Frontal cortex (tissue), 4 donors: ENCODE data around the gene ATG4C. TPM values are rescaled to one million over a fixed set of nuclear protein-coding genes. Genes with fewer than 3 reads are reported as not detected.
A peak's percentile ranks its signal among the peaks of the same experiment; 100 is the strongest.
"Not testable (repeated sequence)": the region's sequence is repeated elsewhere in the genome, so short reads cannot be mapped to it uniquely, and the experiment has no call there.

Experiments
- DNase-seq, 2 donors: peaks; one replicate each; pipeline ENCODE4 v3.0.0; 2012; ENCODE audit warnings: low spot score in 2 of 2
- FAIRE-seq: peaks from 2 replicates; lab custom pipeline; 2012; peaks lifted over from hg19 to GRCh38; lab: Jason Lieb, UNC
- total RNA-seq: library from RNA; depleted of rRNA; stranded (reverse); fragments of >200 nt; gene quantifications from one replicate; pipeline ENCODE4 v1.2.3, GENCODE V29; 2014
- donor health status: control.
- donor health status: control.
- donor health status: control.

The ATG4C gene, protein sequence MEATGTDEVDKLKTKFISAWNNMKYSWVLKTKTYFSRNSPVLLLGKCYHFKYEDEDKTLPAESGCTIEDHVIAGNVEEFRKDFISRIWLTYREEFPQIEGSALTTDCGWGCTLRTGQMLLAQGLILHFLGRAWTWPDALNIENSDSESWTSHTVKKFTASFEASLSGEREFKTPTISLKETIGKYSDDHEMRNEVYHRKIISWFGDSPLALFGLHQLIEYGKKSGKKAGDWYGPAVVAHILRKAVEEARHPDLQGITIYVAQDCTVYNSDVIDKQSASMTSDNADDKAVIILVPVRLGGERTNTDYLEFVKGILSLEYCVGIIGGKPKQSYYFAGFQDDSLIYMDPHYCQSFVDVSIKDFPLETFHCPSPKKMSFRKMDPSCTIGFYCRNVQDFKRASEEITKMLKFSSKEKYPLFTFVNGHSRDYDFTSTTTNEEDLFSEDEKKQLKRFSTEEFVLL
- total RNA-seq = 34.2 TPM

DNA sequence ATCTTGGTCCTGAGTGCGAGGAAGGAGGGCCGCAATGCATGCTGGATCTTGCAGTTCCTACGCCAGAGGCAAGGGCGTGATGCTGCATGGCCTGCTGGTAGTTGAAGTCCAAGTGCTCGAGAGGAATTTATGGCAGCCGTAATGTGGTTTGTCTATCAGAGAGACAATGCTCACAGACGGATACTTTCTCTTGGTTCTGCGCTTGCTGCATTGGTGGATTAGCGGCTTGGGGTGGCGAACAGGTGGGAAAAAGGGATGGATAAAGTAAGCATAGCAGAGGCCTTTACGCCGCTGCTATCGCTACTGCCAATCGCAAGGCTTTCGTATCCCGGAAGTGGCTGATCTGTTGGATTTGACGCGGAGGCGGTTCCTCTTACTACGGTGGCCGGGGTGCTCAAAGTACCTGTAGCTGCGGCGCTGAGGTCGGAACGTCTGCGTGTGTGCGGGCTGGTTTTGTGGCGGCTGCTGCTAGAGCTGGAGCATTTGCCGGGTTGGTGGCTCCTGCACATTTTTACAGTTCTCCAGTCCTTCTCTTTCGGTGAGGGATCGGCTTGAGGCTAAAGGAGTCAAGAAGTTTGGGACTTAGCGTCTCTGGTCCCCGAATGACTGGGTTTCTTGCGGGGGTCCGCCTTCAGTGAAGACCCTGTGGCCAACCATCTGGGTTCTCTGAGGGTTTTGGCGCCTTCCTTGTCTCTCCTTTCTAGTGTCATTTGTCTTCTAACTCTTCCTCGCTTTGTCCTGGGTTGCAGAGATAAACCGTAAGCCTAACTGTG is at the start of gene ATG4C:
TSS of gene ATG4C (plus strand) at position 397 of the 773 bp plus-strand sequence. CDS start 19,655 bp downstream, outside the sequence.
- DNase-seq = peak; percentile 72 to 85
- FAIRE-seq = no peak

DNA sequence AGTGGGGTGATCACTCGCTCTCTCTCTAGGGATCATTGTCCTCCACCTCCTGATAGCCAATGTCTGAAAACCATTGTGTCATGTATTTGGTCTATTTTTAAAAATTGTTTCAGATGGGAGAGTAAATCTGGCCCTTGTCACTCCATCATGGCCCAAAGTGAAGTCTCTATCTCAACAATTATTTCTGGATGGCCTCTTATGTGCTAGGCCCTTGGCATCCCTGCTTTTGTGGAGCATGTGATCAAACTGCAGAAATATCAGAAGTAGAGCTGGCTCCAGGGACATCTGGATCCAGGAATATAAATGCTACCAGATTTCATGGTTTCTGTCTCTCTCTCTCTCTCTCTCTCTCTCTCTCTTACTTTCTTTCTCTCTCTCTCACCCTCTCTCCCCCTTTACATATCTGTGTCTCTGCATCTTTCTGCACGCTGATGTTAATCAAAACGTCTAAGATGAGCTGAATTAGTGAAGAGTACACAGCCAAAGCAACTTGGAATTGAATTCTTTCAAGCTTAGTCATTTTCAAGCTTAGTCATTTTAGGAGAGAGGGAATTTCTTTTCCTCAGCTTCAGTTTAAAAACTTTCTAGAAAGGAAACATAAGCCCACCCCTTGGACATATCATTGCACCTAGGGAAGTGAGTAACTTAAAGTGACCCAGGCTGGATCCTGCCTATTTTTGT is 48.3 kb upstream of the ATG4C start:
- DNase-seq (no peak), FAIRE-seq (no peak)

DNA sequence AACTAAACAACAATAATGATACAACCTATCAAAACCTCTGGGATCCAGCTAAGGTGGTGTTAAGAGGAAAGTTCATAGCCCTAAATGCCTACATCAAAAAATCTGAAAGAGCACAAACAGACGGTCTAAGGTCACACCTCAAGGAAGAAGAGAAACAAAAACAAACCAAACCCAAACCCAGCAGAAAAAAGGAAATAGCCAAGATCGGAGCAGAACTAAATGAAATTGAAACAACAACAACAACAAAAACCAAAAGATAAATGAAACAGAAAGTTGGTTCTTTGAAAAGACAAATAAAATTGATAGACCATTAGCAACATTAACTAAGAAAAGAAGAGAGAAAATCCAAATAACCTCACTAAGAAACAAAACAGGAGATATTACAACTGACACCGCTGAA is 43.2 kb upstream of the ATG4C start:
- not testable (repeated sequence) for DNase-seq, FAIRE-seq

DNA sequence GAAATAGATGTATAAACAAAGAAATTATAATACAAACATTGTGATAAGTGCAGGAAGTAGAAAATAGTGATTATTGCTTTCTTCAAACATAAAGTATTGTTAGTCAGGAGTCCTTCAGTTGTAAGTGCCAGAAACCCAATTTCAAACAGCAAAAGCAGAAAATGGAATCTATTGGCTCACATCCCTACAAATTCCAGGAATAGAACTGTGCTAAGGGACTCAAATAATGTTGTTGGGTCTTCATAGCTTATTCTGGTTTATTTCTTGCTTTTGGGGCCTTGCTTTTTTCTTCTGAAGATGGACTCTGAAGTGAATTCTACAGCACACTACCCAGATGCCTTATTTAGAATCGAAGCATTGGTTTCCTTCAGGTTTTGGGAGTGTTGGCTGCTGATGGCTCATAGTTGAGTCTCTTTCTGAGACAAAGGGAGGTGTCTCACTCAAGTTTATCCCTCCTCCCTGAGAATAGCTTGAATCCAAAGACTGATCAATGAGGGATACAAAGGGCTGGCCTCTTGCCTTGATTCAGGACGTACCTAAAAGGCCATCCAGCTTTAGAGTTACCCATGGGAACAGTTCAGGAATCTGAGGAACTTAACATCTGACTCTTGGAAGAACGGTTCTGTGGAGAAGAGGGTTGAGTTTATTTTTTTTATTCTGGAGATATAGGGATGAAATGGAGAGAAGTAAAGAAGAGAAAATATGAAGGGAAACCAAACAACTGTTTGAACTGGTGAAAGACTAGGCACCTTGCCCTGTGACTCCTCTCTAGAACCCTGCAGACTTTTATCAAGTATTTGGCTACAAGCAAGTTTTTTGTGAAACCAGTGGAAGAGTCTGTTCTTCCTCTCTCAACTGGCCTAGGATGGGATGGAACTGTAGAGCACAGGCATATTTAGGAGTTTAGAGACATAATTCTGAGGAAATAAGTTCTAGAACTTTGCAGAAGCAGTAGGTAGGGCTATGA is 39.0 kb upstream of the ATG4C start:
- DNase-seq (no peak), FAIRE-seq (no peak)

DNA sequence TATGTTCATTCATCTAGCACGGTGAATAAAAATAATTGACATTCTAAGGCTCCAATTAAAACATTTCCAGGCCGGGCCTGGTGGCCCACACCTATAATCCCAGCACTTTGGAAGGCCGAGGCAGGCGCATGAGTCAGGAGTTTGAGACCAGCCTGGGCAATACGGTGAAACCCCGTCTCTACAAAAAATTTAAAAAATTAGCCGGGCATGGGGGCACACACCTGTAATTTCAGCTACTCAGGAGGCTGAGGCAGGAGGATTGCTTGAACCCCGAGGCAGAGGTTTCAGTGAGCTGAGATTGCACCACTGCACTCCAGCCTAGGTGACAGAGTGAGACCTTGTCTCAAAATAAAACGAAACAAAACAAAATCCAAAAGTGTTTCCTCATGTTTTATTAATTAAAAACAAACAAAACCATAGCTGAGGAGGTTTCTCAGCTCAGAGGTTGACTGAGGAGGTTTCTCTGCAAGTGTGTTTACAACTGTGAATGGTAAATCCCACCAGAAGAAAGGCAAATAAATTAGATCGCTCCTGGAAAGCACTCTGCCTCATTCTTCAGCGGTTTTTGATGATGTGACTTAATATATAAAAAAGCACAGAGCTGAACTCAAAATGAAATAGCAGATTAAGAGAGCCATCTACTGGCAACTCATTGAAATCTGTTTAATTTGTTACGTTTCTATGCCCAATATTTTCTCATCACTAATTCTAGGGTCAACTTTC is 37.7 kb upstream of the ATG4C start:
- FAIRE-seq (peak; percentile 89), DNase-seq (peak; percentile 44 to 47)

DNA sequence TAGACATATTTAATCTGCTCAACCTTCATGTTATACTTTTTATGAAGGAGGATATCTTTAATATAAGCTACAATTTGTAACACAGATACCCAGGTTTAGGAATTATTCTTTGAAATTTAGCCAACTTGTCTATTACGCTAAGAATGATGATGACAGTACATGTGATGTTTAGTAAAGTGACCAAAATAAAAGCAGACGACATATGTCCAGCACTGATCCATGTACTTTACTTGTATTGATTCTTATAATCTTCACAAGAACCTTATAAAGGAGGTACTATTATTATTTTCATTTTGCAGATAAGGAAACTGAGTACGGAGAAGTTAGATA is 37.2 kb upstream of the ATG4C start:
- FAIRE-seq = no peak
- DNase-seq = no peak

DNA sequence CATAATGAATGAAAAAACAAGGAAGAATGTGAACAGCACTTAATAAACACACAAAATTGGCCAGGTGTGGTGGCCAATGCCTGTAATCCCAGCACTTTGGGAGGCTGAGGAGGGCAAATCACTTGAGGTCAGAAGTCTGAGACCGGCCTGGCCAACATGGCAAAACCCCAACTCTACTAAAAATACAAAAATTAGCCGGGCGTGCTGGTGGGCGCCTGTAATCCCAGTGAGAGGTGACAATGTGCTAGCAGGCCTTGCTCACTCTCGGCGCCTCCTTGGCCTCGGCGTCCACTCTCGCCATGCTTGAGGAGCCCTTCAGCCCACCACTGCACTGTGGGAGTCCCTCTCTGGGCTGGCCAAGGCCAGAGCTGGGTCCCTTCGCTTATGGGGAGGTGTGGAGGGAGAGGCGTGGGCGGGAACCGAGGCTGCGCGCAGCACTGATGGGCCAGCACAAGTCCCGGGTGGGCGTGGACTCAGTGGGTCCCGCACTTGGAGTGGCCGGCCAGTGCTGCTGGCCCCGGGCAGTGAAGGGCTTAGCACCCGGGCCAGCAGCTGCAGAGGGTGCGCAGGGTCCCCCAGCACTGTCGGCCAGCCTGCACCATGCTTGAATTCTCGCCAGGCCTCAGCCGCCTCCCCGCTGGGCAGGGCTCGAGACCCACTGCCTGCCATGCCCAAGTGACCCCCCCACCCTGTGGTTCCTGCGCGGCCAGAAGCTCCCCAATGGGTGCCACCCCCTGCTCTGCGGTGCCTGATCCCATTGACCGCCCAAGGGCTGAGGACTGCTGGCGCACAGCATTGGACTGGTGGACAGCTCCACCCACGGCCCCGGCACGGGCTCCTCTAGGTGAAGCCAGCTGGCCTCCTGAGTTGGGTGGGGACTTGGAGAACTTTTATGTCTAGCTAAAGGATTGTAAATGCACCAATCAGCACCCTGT is 30.6 kb upstream of the ATG4C start:
- FAIRE-seq (no peak), DNase-seq (no peak)

DNA sequence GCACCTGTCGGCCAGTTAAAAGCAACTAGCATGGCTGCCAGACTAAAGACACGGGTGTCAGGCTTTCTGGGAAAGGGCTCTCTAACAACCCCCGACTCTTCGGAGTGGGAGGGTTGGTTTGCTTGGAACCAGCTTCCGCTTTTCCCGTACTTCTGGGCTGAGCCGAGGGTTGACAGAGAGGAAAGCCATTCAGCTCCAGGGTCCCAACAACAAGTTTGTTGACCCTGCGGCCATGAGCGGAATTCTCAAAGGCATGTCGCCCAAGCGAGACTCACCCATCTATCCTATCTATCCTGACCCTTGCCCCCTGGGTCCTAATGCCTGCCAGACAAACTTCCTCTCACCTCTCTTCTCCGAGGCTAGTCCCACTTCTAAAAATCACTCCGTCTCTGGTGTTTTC is 29.0 kb upstream of the ATG4C start:
- DNase-seq, FAIRE-seq: not testable (repeated sequence)

DNA sequence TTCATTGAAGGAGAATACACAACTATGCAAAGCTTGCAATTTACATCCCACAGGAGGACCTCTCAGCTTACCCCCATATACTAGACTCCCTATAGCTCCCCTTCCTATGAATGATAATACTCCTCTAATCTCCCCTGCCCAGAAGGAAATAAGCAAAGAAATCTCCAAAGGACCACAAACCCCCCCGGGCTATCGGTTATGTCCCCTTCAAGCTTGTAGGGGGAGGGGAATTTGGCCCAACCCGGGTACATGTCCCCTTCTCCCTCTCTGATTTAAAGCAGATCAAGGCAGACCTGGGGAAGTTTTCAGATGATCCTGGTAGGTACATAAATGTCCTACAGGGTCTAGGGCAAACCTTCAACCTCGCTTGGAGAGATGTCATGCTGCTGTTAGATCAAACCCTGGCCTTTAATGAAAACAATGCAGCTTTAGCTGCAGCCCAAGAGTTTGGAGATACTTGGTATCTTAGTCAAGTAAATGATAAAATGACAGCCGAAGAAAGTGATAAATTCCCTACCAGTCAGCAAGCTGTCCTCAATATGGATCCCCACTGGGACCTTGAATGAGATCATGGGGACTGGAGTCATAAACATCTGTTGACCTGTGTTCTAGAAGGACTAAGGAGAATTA is 27.6 kb upstream of the ATG4C start:
- not testable (repeated sequence) for DNase-seq, FAIRE-seq

DNA sequence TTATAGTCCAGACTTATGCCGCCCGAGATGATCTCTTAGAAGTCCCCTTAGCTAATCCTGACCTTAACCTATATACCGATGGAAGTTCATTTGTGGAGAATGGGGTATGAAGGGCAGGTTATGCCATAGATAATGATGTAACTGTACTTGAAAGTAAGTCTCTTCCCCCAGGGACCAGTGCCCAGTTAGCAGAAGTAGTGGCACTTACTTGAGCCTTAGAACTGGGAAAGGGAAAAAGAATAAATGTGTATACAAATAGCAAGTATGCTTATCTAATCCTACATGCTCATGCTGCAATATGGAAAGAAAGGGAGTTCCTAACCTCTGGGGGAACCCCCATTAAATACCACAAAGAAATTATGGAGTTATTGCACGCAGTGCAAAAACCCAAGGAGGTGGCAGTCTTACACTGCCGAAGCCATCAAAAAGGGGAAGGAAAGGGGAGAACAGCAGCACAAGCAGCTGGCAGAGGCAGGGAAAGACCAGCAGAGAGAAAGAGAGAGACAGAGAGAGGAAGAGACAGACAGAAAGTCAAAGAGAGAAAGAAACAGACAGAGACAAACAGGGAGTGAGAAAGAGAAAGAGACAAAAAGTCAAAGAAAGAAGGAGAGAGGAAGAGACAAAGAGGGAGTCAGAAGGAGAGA is 24.6 kb upstream of the ATG4C start:
- DNase-seq, FAIRE-seq: not testable (repeated sequence)

DNA sequence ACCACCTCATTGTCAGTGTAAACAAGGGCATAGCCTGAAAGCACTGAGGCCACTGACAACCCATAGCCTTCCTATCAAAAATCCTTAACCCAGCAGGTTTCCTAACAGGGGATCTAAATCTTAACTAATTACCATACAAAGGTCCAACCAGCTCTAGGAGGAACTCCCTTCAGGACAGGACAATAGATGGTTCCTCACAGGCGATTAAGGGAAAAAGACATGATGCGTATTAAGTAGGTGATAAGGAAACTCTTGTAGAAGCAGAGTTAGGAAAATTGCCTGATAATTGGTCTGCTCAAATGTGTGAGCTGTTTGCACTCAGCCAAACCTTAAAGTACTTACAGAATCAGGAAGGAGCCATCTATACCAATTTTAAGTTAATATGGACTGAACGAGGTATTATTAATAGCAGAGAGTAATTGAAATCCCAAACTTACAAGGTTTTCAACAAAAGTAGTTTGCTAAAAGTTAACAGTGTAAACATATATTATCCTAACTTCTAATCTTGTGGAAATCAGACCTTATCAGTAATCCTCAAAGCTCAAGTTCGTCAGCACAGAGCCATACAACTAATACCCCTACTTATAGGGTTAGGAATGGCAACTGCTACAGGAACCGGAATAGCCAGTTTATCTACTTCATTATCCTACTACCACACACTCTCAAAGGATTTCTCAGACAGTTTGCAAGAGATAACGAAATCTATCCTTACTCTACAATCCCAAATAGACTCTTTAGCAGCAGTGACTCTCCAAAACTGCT is 23.7 kb upstream of the ATG4C start:
- not testable (repeated sequence) for DNase-seq, FAIRE-seq

DNA sequence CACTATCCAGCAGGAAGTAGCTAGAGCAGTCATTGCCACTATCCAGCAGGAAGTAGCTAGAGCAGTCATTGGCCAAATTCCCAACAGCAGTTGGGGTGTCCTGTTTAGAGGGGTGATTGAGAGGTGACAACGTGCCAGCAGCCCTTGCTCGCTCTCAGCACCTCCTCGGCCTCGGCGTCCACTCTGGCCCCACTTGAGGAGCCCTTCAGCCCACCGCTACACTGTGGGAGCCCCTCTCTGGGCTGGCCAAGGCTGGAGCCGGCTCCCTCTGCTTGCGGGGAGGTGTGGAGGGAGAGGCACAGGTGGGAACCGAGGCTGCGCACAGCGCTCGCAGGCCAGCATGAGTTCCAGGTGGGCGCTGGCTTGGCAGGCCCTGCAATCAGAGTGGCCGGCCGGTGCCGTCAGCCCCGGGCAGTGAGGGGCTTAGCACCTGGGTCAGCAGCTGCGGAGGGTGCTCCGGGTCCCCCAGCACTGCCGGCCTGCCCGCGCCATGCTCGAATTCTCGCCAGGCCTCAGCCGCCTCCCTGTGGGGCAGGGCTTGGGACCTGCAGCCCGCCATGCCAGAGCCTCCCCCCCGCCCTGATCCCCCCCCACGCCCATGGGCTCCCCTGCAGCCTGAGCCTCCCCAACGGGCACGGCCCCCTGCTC is 22.6 kb upstream of the ATG4C start:
- DNase-seq, FAIRE-seq: not testable (repeated sequence)

DNA sequence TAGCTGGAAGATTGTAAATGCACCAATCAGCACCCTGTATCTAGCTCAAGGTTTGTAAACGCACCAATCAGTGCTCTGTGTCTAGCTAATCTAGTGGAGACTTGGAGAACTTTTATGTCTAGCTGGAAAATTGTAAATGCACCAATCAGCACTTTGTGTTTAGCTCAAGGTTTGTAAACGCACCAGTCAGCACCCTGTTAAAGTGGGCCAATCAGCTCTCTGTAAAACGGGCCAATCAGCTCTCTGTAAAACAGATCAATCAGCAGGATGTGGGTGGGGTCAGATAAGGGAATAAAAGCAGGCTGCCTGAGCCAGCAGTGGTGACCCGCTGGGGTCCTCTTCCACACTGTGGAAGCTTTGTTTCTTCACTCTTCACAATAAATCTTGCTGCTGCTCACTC is 21.9 kb upstream of the ATG4C start:
- not testable (repeated sequence) for FAIRE-seq, DNase-seq

DNA sequence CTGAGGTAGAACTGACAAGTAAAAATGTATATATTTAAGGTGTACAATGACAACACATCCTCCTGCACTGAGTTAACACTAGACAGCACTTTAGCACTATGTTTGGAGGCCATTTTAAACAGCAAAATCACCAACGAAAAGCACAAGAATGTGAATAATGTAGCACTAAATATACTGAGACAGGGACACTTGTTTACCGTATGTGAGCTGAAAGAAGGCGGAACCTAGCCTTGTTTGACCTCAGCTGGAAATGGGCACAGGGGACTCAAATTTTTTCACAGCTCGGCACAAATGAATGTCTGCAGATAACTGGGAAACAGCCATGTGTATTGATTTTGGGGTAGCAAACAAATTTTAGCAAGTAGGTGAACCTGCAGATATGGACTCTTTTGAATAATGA is 18.0 kb upstream of the ATG4C start:
- FAIRE-seq (no peak), DNase-seq (no peak)

DNA sequence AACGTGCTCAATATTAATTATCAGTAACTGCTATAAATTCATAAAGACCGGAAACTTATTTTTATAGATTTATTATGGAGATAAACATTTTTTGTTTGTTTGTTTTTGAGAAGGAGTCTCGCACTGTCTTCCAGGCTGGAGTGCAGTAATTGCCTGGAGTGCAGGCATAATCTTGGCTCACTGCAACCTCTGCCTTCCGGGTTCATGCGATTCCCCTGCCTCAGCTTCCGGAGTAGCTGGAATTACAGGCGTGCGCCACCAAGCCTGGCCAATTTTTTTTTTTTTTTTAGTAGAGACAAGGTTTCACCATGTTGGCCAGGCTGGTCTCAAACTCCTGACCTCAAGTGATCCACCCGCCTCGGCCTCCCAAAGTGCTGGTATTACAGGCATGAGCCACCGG is 15.4 kb upstream of the ATG4C start:
- DNase-seq, FAIRE-seq: not testable (repeated sequence)
